ENCODE data around the gene TRIM24.

DNA sequence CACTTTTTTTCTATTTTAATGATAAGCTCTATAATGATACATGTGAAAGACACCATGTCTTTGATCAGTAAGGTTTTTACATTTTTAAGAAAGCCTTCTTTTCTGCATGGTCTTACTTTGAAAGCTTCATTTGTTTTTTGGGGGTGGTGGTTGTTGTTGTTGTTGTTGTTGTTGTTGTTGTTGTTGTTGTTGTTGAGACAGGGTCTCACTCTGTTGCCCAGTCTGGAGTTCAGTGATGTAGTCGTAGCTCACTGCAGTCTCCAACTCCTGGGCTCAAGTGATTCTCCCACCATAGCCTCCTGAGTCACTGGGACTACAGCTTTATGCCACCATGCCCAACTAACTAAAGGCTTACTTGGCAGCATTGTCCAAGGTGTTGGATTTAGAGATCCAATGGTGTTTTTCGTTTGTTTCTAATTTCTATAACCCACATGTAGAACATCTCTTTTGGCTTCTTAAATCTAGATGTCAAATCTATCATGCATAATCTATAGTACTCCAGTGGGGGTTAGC lies 45.4 kb downstream of the TRIM24 start:
- TF ChIP-seq, protein P1, sequence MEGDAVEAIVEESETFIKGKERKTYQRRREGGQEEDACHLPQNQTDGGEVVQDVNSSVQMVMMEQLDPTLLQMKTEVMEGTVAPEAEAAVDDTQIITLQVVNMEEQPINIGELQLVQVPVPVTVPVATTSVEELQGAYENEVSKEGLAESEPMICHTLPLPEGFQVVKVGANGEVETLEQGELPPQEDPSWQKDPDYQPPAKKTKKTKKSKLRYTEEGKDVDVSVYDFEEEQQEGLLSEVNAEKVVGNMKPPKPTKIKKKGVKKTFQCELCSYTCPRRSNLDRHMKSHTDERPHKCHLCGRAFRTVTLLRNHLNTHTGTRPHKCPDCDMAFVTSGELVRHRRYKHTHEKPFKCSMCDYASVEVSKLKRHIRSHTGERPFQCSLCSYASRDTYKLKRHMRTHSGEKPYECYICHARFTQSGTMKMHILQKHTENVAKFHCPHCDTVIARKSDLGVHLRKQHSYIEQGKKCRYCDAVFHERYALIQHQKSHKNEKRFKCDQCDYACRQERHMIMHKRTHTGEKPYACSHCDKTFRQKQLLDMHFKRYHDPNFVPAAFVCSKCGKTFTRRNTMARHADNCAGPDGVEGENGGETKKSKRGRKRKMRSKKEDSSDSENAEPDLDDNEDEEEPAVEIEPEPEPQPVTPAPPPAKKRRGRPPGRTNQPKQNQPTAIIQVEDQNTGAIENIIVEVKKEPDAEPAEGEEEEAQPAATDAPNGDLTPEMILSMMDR (IDR thresholded peaks at IDR 0.05; ENCODE audit: poor library complexity), result no peak
- TF ChIP-seq EZH2phosphoT487 (IDR thresholded peaks at IDR 0.05; ENCODE audit: low read depth, severe bottlenecking, unreplicated experiment) (no peak), EZH2 (IDR thresholded peaks at IDR 0.05; ENCODE audit: borderline replicate concordance) (no peak)

All from hepatocyte (in vitro differentiated cells).